ENCODE data around the gene TK2.

DNA sequence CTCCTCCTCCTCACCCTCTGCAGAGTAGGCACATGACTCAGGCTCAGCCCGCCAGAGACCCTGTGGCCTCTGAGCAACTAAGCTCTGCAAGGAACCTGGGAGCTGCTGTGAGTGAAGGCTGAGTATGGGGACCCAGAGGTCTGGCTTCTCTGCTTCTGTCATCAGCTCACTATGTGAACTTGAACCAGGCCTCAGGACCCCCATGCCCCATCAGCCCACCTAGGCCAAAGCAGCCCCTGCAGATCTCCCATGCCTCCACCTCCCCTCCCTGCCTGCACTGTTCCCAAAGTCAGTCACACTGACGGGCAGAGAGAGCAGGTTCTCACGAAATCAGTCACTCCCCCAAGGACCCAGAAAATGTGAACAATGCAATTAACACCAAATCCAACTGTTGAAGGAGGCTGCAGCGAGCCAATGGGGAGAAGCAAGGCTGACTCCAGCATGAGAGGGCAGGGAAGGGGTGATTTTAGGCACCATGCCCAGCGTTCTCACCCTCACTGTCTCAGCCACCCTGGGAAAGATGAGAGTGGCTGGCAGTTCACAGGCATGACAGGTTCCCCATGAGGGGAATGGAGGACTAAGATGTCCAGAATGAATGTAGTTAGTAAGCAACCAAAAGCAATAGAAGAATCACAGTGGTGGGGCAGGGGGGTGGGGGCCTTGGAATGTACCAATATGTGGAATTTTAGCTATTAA lies 62.2 kb downstream of the TK2 start:
- TF ChIP-seq POLR2A (IDR thresholded peaks at IDR 0.05; ENCODE audit: extremely low read depth, insufficient read length) (no peak), CTCF (IDR thresholded peaks at IDR 0.05; ENCODE audit: low read depth, low read length) (no peak)

Measured in NB4 (cell line).